Breast epithelium (tissue), 4 donors: ENCODE data around the gene ZNHIT2. TPM values are rescaled to one million over a fixed set of nuclear protein-coding genes. Genes with fewer than 3 reads are reported as not detected.
A peak's percentile ranks its signal among the peaks of the same experiment; 100 is the strongest.
"Not testable (repeated sequence)": the region's sequence is repeated elsewhere in the genome, so short reads cannot be mapped to it uniquely, and the experiment has no call there.

Experiments used
- DNase-seq, 2 donors: peaks; one replicate each; pipeline ENCODE4 v3.0.0-alpha.2; 2019; ENCODE audit warnings: low spot score in 2 of 2
- H3K27ac ChIP-seq, 2 donors: fragments of 200-600 bp; sonication (generic) in 1 of 2; one replicate each; pipeline ENCODE4 v1.5.1; 2016 to 2019; ENCODE audit warnings: mild to moderate bottlenecking in 1 of 2
- H3K27me3 ChIP-seq, 2 donors: fragments of 200-600 bp; sonication (generic) in 1 of 2; one replicate each; pipeline versions ENCODE4 v1.5.1 to v1.6.0; 2017 to 2019; ENCODE audit warnings: control low read depth in 1 of 2, mild to moderate bottlenecking in 1 of 2
- H3K36me3 ChIP-seq: fragments of 200-600 bp; one replicate; pipeline ENCODE4 v1.5.1; 2019
- H3K4me1 ChIP-seq, 2 donors: fragments of 200-600 bp; sonication (generic); one replicate each; pipeline ENCODE4 v1.5.1; 2016 to 2019; ENCODE audit warnings: control low read depth in 1 of 2
- H3K4me3 ChIP-seq, 3 donors: fragments of 200-600 bp; sonication (generic); 1 replicate in 2 of 3; 2 replicates in 1 of 3; pipeline ENCODE4 v1.5.1; 2016 to 2019; ENCODE audit warnings: mild to moderate bottlenecking in 3 of 3, moderate library complexity in 2 of 3
- H3K9me3 ChIP-seq, 2 donors: fragments of 200-600 bp; sonication (generic) in 1 of 2; one replicate each; pipeline ENCODE4 v1.5.1; 2016 to 2019; ENCODE audit warnings: control low read depth in 1 of 2
- POLR2A ChIP-seq: fragments of 450-650 bp; IDR thresholded peaks from one replicate; pipeline ENCODE4 v1.6.1; 2016; ENCODE audit warnings: antibody characterized with exemption, mild to moderate bottlenecking, moderate library complexity
- POLR2AphosphoS5 ChIP-seq, 3 donors: sonication (generic); formaldehyde crosslinking; IDR thresholded peaks; one replicate each; pipeline ENCODE4 v1.6.1; 2017; ENCODE audit warnings: antibody characterized with exemption in 3 of 3
- intact Hi-C: fragments of 100-400 bp; cut with DNase I; formaldehyde crosslinking; loops from one replicate; pipeline ENCODE4 v1.15.1; 2023; ENCODE audit warnings: low total_unique reads
- total RNA-seq, 3 donors: library from RNA; depleted of rRNA; stranded (reverse); fragments of >200 nt; gene quantifications; one replicate each; pipeline ENCODE4 v1.1.0, GENCODE V29; 2016
- TF ChIP-seq, protein P1 (sequence below), 3 donors: fragments of 450-650 bp; IDR thresholded peaks; one replicate each; pipeline ENCODE4 v1.5.1; 2016 to 2017; ENCODE audit warnings: antibody characterized with exemption in 3 of 3, mild to moderate bottlenecking in 3 of 3, moderate library complexity in 3 of 3

The ZNHIT2 gene
- total RNA-seq, 3 donors from 2014 or later = 14.6 to 23.3 (median 20.3) TPM

DNA sequence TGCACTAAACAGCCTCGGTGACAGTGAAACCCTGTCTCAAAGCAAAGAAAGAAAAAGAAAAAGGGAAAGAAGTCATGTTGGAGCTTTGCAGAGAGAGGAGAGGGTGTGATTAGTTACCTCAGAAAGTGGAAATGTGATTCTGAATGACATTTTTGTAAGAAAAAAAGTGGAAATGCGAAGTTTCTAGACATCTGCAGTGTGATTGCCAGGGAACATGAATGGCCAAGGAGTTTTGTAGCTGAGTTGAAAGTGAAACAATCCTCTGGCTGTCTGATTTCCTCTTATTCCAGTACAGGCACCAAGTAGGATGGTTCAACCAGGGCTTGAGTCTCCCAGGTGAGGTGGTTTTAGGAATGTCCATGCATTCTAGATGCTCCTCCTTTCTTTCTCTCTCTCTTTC lies 34.6 kb upstream of the ZNHIT2 start:
- TF ChIP-seq, protein P1, sequence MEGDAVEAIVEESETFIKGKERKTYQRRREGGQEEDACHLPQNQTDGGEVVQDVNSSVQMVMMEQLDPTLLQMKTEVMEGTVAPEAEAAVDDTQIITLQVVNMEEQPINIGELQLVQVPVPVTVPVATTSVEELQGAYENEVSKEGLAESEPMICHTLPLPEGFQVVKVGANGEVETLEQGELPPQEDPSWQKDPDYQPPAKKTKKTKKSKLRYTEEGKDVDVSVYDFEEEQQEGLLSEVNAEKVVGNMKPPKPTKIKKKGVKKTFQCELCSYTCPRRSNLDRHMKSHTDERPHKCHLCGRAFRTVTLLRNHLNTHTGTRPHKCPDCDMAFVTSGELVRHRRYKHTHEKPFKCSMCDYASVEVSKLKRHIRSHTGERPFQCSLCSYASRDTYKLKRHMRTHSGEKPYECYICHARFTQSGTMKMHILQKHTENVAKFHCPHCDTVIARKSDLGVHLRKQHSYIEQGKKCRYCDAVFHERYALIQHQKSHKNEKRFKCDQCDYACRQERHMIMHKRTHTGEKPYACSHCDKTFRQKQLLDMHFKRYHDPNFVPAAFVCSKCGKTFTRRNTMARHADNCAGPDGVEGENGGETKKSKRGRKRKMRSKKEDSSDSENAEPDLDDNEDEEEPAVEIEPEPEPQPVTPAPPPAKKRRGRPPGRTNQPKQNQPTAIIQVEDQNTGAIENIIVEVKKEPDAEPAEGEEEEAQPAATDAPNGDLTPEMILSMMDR (IDR thresholded peaks at IDR 0.05) = no peak
- TF ChIP-seq POLR2AphosphoS5 (IDR thresholded peaks at IDR 0.05) = no peak
- no peak for TF ChIP-seq POLR2A
- H3K27ac ChIP-seq = peak overlapping the region in 1 of 2 donors; percentile 90

DNA sequence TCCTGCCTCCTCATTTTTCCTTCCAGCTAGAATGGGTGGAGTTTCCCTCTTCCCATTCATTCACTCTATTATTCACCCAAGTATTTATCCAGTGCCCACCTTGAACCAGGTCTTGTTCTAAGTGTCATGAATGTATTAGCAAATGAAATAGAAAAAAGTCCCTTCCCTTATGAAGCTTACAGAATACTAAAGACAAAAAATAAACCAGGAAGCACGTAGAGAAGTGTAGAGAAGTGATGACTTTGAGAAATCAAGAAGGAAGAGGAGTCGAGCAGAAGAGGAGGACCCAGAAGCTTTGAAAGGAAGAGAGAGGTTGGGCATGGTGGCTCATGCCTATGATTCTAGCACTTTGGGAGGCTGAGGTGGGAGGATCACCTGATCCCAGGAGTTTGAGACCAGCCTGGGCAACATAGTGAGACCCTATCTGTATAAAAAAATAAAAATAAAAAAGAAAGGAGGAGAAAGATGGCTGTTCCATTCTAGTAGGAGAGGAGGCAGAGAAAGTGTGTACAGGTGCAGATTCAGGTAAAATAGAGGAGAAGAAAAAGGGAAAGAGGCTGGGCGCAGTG lies 33.9 kb upstream of the ZNHIT2 start:
- H3K27ac ChIP-seq = peak overlapping the region; percentile 86 to 90
- TF ChIP-seq, protein P1 (IDR thresholded peaks at IDR 0.05) = no peak
- TF ChIP-seq POLR2A (no peak), POLR2AphosphoS5 (IDR thresholded peaks at IDR 0.05) (no peak)
- intact Hi-C loops = loop anchor here (5.0 kb wide), 1 partner anchor 696 kb away; no protein-coding TSS in a partner anchor
- H3K27me3 ChIP-seq = no peaks in the 10 kb centered on the region
- DNase-seq = no peak
- no peaks in the 10 kb centered on the region for H3K9me3 ChIP-seq
- no peaks in the 10 kb centered on the region for H3K36me3 ChIP-seq
- no peaks in the 10 kb centered on the region for H3K4me1 ChIP-seq
- no peak overlapping the region for H3K4me3 ChIP-seq

More for the DNA sequence above, 34.6 kb upstream of the ZNHIT2 start:
- H3K4me1 ChIP-seq = no peaks in the 10 kb centered on the region
- no peak for DNase-seq
- H3K9me3 ChIP-seq = no peaks in the 10 kb centered on the region
- H3K4me3 ChIP-seq = no peak overlapping the region
- H3K36me3 ChIP-seq = no peaks in the 10 kb centered on the region
- intact Hi-C loops = loop anchor here (5.0 kb wide), 1 partner anchor 695 kb away; no protein-coding TSS in a partner anchor
- H3K27me3 ChIP-seq = no peaks in the 10 kb centered on the region

DNA sequence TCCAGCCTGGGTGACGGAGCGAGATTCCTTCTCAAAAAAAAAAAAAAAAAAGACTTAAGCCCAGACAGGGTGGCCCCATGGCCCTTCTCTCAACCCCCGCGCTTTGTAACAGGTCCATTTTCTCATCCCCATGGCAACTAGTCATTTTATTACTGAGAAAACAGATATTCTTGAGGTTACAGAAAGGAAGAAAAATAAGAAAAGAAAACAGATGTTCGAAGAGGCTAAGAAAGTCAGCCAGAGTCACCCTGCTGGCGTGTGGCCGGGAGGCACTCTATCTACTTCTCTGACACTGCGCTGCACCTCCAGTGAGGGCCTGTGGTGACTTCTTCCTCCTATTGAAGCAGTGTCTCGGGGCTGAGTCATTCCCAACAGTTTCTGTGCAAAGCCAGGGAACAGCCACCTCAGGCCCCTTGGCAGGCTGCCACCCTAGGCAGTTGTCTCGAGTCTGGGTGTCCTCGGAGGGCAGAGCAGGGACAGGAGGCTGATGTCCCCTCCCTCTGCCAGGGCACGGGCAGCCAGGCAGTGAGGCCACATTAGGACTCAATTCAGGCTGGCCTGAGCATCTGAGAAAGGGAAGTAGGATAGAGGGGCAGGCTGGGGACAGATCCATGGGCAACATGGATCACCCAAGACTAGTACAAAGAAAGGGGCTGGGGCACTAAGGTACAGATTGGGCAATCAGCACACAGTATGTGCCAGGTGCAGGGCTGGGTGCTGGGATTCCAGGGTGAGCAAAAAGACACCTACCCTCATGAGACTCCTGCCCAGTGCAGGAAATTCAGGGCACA lies 33.2 kb upstream of the ZNHIT2 start:
- no peak overlapping the region for H3K4me3 ChIP-seq
- no peaks in the 10 kb centered on the region for H3K36me3 ChIP-seq
- peak overlapping the region; percentile 86 to 90 for H3K27ac ChIP-seq
- intact Hi-C loops = loop anchor here (5.0 kb wide), 1 partner anchor 697 kb away; no protein-coding TSS in a partner anchor
- no peaks in the 10 kb centered on the region for H3K4me1 ChIP-seq
- H3K9me3 ChIP-seq = no peaks in the 10 kb centered on the region
- DNase-seq = peak; percentile 97
- TF ChIP-seq, protein P1 (IDR thresholded peaks at IDR 0.05) = peak in 1 of 3 donors; percentile 55
- TF ChIP-seq POLR2AphosphoS5 (IDR thresholded peaks at IDR 0.05) (peak; percentile 58 to 68 (median 59)), POLR2A (no peak)
- no peaks in the 10 kb centered on the region for H3K27me3 ChIP-seq

DNA sequence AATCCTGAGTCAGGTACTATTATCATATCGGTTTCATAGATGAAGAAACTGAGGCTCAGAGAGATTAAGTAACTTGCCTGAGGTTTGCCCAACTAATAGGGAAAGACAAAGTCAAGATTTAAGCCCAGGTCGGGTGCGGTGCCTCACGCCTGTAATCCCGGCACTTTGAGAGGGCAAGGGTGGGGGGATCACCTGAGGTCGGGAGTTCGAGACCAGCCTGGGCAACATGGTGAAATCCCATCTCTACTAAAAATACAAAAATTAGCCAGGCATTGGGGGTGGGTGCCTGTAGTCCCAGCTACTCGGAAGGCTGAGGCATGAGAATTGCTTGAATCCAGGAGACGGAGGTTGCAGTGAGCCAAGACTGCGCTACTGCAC lies 32.6 kb upstream of the ZNHIT2 start:
- H3K36me3 ChIP-seq, H3K27me3 ChIP-seq, H3K9me3 ChIP-seq, H3K4me1 ChIP-seq, H3K4me3 ChIP-seq: not testable (repeated sequence)
- peak in 1 of 2 donors; percentile 33 for DNase-seq
- peak overlapping the region; percentile 86 to 90 for H3K27ac ChIP-seq
- intact Hi-C loops = loop anchor here (5.0 kb wide), 1 partner anchor 697 kb away; no protein-coding TSS in a partner anchor

DNA sequence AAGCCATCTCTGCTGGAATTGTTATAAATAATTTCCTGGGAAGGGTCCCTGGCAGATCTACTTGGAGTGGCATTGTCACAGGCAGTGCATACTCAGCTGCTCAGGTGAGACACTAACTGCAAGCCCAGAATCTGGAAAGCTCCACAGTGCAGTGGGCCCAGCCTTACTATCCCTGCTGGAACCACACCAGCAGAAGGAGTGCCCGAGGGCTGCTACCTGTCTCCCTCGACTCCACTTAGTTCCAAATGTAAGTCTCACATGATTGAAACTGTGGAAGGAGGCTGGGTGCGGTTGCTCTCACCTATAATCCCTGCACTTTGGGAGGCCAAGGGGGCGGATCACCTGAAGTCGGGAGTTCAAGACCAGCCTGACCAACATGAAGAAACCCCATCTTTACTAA lies 31.2 kb upstream of the ZNHIT2 start:
- no peaks in the 10 kb centered on the region for H3K27me3 ChIP-seq
- H3K27ac ChIP-seq = no peak overlapping the region
- intact Hi-C loops = no loop called here
- no peaks in the 10 kb centered on the region for H3K9me3 ChIP-seq
- H3K36me3 ChIP-seq = no peaks in the 10 kb centered on the region
- no peak overlapping the region for H3K4me3 ChIP-seq
- no peak for TF ChIP-seq POLR2AphosphoS5 (IDR thresholded peaks at IDR 0.05)
- no peak for TF ChIP-seq POLR2A
- TF ChIP-seq, protein P1 (IDR thresholded peaks at IDR 0.05) = no peak
- DNase-seq = peak in 1 of 2 donors; percentile 45
- H3K4me1 ChIP-seq = no peaks in the 10 kb centered on the region
